GM18526 (cell line): ENCODE results near the gene IDH2.

Source experiments
- POLR2A ChIP-seq: IDR thresholded peaks from 3 replicates; pipeline ENCODE4 v1.6.1; 2011; ENCODE audit not compliant: insufficient read length; ENCODE audit errors: extremely low read depth

IDH2 gene

GRCh38 chr15:90044191-90044590 is 58.1 kb downstream of the IDH2 start:
- no peak for TF ChIP-seq POLR2A

- no peak for TF ChIP-seq POLR2A
These were observed 58.7 kb downstream of the IDH2 start for GRCh38 chr15:90043530-90044010.

GRCh38 chr15:90042766-90043529 is 59.3 kb downstream of the IDH2 start:
- TF ChIP-seq POLR2A: no peak

GRCh38 chr15:90042356-90042755 is 59.9 kb downstream of the IDH2 start:
- no peak for TF ChIP-seq POLR2A

GRCh38 chr15:90040618-90041017 is 61.6 kb downstream of the IDH2 start:
- TF ChIP-seq POLR2A: no peak

- TF ChIP-seq POLR2A: no peak
These were observed 62.3 kb downstream of the IDH2 start for GRCh38 chr15:90039996-90040395.

GRCh38 chr15:90038632-90039095 is 63.6 kb downstream of the IDH2 start:
- TF ChIP-seq POLR2A: no peak

- TF ChIP-seq POLR2A: no peak
These were observed 64.2 kb downstream of the IDH2 start for GRCh38 chr15:90037961-90038631.

GRCh38 chr15:90037511-90037860 is 64.8 kb downstream of the IDH2 start:
- no peak for TF ChIP-seq POLR2A

GRCh38 chr15:90036806-90037510 is 65.3 kb downstream of the IDH2 start:
- TF ChIP-seq POLR2A: no peak

- no peak for TF ChIP-seq POLR2A
These were observed 65.9 kb downstream of the IDH2 start for GRCh38 chr15:90036343-90036742.

- TF ChIP-seq POLR2A: no peak
These were observed 66.4 kb downstream of the IDH2 start for GRCh38 chr15:90035840-90036230.

GRCh38 chr15:90035095-90035839 is 67.0 kb downstream of the IDH2 start:
- TF ChIP-seq POLR2A: no peak

GRCh38 chr15:90033448-90033847 is 68.8 kb downstream of the IDH2 start:
- no peak for TF ChIP-seq POLR2A
